IPS-15b (cell line): ENCODE data around the gene CUL2.

ENCODE experiments used
- H3K27me3 ChIP-seq: one replicate; pipeline ENCODE4 v1.6.1; 2013; ENCODE audit warnings: low read length; ENCODE audit not compliant: control insufficient read depth, insufficient read depth
- H3K36me3 ChIP-seq: one replicate; pipeline ENCODE4 v1.6.1; 2013; ENCODE audit warnings: low read length; ENCODE audit not compliant: control insufficient read depth, insufficient read depth
- H3K4me1 ChIP-seq: one replicate; pipeline ENCODE4 v1.6.1; 2013; ENCODE audit warnings: mild to moderate bottlenecking, low read length; ENCODE audit not compliant: control insufficient read depth, insufficient read depth
- H3K4me3 ChIP-seq: one replicate; pipeline ENCODE4 v1.5.1; 2013; ENCODE audit warnings: low read depth, low read length
- H3K9ac ChIP-seq: one replicate; pipeline ENCODE4 v1.6.1; 2013; ENCODE audit warnings: low read depth, mild to moderate bottlenecking, low read length
- H3K9me3 ChIP-seq: one replicate; pipeline ENCODE4 v1.6.1; 2013; ENCODE audit warnings: mild to moderate bottlenecking, low read length; ENCODE audit not compliant: control insufficient read depth, insufficient read depth

The CUL2 gene

DNA sequence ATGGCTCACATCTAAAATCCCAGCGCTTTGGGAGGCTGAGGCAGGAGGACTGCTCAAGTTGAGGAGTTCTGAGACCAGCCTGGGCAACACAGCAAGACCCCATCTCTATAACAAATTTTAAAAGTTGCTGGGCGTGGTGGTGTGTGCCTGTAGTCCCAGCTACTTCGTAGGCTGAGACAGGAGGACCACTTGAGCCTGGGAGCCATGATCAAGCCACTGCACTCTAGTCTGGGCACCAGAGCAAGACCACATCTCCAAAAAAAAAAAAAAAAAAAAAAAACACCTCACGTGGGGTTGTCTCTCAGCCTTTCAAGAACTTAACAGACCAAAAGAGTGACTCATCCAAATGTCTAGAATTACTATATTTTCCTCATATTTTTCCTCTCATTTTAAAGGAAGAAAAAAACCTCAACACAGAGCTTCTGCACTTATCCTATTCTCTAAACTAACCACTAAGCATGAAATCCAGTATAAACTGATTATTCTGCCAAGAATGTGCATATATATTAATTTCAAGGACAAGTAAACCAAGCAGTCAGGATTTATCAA is 46.3 kb downstream of the CUL2 start:
- Histone ChIP-seq H3K9me3 (no peaks in the 10 kb centered on the region), H3K4me3 (no peak overlapping the region), H3K9ac (no peak overlapping the region), H3K27me3 (no peaks in the 10 kb centered on the region), H3K36me3 (peaks cover 2% of the 10 kb centered on the region), H3K4me1 (peaks cover 16% of the 10 kb centered on the region)

DNA sequence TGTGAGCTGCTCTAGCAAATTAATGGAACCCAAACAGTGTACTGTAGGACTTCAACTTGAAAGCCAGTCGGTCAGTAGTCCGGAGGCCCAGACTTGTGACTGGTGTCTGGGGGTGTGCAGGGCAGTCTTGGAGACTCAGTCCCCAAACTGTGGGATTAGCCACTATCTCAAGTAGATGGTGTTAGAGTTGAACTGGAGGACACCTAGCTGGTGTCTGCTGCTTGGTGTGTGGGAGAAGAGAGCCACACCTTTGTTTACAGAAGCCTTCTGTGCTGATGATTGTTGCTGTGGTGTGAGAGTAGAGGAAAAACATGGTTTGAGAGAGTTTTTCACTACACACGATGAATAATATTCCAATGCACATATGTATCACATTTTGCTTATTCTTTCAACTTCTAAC is 47.4 kb downstream of the CUL2 start:
- H3K9ac ChIP-seq: no peak overlapping the region

DNA sequence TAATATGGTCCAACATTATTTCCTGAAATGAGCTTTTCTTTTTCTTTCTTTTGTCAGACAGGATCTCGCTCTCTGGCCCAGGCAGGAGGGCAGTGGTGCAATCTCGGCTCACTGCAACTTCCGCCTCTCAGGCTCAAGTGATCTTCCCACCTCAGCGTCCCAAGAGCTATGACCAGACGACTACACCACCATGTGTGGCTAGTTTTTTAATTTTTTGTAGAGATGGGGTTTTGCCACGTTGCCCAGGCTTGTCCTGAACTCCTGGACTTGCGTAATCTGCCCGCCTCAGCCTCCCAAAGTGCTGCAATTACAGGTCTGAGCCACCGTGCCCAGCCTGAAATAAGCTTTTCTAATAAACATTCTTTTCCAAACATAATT is 48.6 kb downstream of the CUL2 start:
- H3K9me3 ChIP-seq: no peaks in the 10 kb centered on the region
- H3K9ac ChIP-seq: no peak overlapping the region
- H3K27me3 ChIP-seq: no peaks in the 10 kb centered on the region
- H3K36me3 ChIP-seq: peaks cover 2% of the 10 kb centered on the region
- H3K4me1 ChIP-seq: peaks cover 16% of the 10 kb centered on the region
- no peak overlapping the region for H3K4me3 ChIP-seq

More for the DNA sequence above, 47.4 kb downstream of the CUL2 start:
- no peaks in the 10 kb centered on the region for H3K27me3 ChIP-seq
- no peaks in the 10 kb centered on the region for H3K9me3 ChIP-seq
- H3K4me3 ChIP-seq: no peak overlapping the region
- H3K36me3 ChIP-seq: peaks cover 2% of the 10 kb centered on the region
- H3K4me1 ChIP-seq: peaks cover 16% of the 10 kb centered on the region

DNA sequence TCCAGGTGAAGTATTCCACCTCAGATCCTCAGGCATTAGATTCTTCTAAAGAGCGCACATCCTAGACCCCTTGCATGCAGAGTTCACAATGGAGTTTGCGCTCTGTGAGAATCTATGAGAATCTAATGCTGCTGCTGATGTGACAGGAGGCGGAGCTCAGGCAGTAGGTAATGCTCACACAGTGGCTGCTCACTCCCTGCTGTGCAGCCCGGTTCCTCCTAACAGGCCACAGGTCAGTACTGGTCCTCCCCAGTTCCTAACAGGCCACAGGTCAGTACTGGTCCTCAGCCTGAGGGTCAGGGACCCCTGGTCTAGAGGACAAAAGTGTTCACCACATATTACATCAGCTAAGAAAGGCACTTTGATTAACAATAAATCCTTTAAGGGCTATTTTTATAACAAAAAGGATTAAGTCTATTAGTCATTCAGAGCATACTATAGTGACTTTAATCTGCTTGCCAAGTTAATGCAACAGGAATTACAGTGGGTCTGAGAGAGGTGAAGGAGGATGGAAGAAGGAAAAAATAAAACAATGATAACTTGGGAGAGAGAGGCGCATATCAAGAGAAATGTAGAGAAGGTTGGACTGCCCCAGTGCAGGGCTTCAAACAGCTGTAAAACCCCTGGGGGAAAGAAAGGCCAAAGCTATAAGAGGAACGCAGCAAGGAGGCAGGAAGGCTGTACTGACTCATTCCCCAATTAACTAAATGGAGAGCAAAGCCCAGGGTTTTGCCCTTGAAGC is 49.2 kb downstream of the CUL2 start:
- Histone ChIP-seq H3K27me3 (no peaks in the 10 kb centered on the region), H3K9ac (peak overlapping the region; percentile 24), H3K4me3 (no peak overlapping the region), H3K36me3 (no peaks in the 10 kb centered on the region), H3K4me1 (peaks cover 16% of the 10 kb centered on the region), H3K9me3 (no peaks in the 10 kb centered on the region)

DNA sequence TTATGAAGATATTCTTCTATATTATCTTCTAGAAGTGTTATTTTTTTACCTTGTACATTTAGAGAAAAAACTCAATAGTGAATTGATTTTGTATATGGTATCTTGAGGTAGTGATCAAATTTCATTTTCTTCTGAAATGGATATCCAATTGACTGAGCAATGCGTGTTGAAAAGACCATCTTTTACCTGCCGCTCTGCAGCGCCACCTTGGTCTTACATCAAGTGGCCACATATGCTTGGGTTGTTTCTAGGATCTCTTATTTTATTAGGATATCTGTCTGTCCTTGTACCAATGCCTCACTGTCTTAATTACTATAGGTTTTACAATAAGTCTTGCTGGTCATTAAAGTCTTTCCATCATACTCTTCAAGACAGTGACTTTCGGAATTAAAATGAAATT is 53.0 kb downstream of the CUL2 start:
- Histone ChIP-seq H3K4me3 (no peak overlapping the region), H3K9ac (no peak overlapping the region), H3K4me1 (peaks cover 15% of the 10 kb centered on the region), H3K27me3 (no peaks in the 10 kb centered on the region), H3K9me3 (no peaks in the 10 kb centered on the region), H3K36me3 (no peaks in the 10 kb centered on the region)

DNA sequence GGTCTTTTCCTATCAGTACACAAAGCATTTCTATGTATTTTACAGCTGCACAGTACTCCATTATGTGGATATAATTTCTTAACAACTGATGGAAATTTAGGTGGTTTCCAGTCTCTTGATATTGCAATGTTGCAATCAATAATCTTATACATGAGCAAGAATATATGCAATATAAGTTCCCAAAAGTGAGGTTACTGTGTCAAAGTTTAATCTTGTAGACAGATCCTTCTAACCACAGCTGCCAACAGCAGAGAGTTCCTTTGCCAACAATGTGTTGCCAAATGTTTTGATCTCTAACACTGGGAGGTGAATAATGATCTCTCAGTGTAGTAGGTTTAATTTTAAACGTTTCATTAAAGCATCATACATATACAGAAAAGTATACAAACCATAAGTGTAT is 54.5 kb downstream of the CUL2 start:
- H3K36me3 ChIP-seq: no peaks in the 10 kb centered on the region
- H3K27me3 ChIP-seq: no peaks in the 10 kb centered on the region
- H3K4me1 ChIP-seq: peaks cover 3% of the 10 kb centered on the region

DNA sequence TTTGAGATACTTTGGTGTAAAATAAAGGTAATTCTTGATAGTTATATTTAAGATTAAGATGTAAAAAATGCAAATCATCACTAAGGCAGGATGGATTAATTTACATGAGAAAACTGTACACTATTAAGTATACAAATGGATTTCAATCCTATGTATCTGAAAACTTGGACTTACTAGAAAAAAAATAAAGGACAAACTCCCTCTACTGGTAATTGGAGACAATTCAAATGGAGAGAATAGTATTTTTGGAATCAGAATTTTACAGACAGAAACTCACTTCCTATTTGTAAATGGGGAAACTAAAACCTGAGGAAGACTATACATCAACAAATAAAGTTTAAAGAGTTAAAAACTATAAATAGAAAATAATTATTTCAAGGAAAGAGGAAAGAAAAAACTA is 62.6 kb downstream of the CUL2 start:
- H3K4me3 ChIP-seq: no peak overlapping the region
- no peaks in the 10 kb centered on the region for H3K9me3 ChIP-seq
- peaks cover 3% of the 10 kb centered on the region for H3K36me3 ChIP-seq

More for the DNA sequence above, 54.5 kb downstream of the CUL2 start:
- Histone ChIP-seq H3K9ac (no peak overlapping the region), H3K9me3 (no peaks in the 10 kb centered on the region), H3K4me3 (no peak overlapping the region)

DNA sequence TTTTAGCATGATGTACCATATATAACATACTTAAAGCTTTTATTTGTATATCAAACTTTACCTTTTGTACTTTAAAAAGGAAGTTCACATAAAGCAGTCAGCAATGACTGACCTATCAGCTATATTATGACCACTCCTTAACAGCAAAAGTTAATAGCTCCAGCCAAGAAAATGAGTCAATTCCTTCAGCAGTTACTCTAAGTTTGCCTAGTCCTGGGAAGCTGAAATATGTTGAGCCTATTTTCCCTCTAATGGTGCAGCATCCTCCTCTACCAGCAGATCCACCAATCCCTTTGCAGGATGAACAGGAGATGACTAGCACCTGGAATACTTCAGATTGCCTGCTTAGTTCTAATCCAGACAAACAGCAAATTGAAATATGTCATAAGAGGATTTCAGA is 64.2 kb downstream of the CUL2 start:
- Histone ChIP-seq H3K9ac (no peak overlapping the region), H3K27me3 (no peaks in the 10 kb centered on the region), H3K4me3 (no peak overlapping the region), H3K4me1 (no peaks in the 10 kb centered on the region), H3K36me3 (peaks cover 3% of the 10 kb centered on the region), H3K9me3 (no peaks in the 10 kb centered on the region)

More for the DNA sequence above, 62.6 kb downstream of the CUL2 start:
- Histone ChIP-seq H3K27me3 (no peaks in the 10 kb centered on the region), H3K9ac (no peak overlapping the region), H3K4me1 (no peaks in the 10 kb centered on the region)

DNA sequence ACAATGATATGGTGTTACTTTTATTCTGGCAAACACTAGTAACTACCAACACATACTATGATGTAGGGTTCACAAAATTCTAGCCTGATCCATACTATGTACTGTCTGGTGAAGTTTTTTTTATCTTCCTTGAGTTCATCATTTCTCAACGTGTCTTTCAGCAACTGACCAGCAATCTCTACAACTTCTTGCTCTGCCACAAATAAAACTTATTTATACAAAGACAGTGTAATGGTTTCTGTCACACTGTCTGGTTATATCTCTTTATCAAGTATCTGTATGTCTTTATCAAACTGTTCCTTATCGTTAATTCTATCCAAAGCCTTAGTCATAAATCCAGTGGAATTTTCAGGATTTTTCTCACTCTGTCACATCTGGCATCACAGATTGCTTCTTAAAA is 69.7 kb downstream of the CUL2 start:
- H3K36me3 ChIP-seq: no peaks in the 10 kb centered on the region
- no peaks in the 10 kb centered on the region for H3K9me3 ChIP-seq
- H3K27me3 ChIP-seq: no peaks in the 10 kb centered on the region
- H3K4me3 ChIP-seq: no peak overlapping the region
- H3K4me1 ChIP-seq: no peaks in the 10 kb centered on the region
- H3K9ac ChIP-seq: no peak overlapping the region

DNA sequence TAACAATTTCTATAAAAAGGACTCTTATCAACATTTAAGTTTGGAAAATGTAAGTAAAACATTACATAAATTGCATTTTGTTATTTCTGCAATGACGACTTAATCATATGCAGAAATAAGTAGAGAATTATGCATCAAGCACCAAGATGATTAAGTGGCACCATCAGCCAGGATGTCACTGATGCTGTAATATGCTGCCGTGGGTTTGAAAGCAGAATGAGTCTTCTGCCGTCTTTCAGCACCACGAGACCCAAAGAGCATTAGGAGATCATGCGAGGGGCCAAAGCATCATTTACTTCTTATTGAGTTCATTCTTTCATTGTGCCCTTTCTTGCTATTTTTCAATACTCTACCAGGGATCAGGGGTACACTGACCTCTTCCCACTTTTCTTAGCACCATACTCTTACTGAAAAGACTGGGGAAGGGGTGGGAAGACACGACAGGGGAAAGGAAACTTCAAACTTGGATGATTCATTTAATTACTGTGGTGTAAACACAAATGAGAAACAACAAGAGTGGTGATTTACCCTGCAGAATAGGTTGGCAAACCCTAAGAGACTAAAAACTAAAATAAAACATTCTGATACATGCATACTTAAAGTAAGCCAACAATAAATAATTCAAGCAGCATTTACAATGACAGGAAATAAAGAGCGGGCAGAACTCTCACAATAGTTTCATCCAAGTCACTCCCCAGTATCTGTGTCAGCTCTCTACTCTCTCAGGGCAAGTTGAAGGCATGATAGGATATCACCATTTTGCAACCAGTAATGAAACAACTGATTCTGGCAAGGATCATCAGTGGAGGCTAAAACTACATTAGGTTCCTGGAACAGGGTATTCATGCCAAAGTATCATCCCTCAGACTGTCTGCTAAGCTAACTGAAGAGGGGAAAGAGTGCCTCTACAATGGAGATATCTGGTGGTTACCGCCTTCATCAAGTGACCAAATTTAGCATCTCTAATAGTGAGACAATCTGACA is 70.8 kb downstream of the CUL2 start:
- Histone ChIP-seq H3K9me3 (no peaks in the 10 kb centered on the region), H3K27me3 (no peaks in the 10 kb centered on the region), H3K4me3 (no peak overlapping the region), H3K4me1 (no peaks in the 10 kb centered on the region), H3K9ac (no peak overlapping the region), H3K36me3 (no peaks in the 10 kb centered on the region)

DNA sequence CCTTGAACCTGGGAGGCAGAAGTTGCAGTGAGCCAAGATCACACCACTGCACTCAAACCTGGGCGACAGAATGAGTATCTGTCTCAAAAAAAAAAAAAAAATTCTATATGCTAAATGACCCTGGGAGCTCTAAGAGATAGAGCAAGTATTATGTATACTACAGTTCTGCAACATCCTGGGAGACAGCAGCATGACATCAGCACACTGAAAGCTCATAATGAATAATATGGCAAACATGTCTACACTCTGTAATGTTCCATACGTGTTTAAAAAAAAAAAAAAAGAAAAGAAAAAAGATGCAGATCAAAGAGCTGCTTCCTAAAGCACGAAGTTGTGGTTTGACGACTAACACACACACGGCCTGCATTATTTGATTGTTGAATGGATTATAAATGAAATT is 72.5 kb downstream of the CUL2 start:
- no peaks in the 10 kb centered on the region for H3K36me3 ChIP-seq

More for the DNA sequence above, 72.5 kb downstream of the CUL2 start:
- no peak overlapping the region for H3K9ac ChIP-seq
- no peak overlapping the region for H3K4me3 ChIP-seq
- H3K27me3 ChIP-seq: no peaks in the 10 kb centered on the region
- peaks cover 4% of the 10 kb centered on the region for H3K4me1 ChIP-seq
- no peaks in the 10 kb centered on the region for H3K9me3 ChIP-seq
